ENCODE data around the gene RARG. TPM values are rescaled to one million over a fixed set of nuclear protein-coding genes. Genes with fewer than 3 reads are reported as not detected.

RARG gene
- total RNA-seq, 6 experiments from 2014 or later: 47.2 to 80.5 (median 71.0) TPM

- Mint-ChIP-seq H3K27me3 (ENCODE audit: insufficient read depth) (peaks cover 6% of the 10 kb centered on the region), H3K36me3 (ENCODE audit: low read depth) (no peaks in the 10 kb centered on the region; the same call in 1 of the 2 replicates), H3K4me3 (peak overlapping the region; percentile 90; the same call in 1 of the 2 replicates), H3K9me3 (no peaks in the 10 kb centered on the region), H3K27ac (no peak overlapping the region), H3K4me1 (ENCODE audit: low read depth) (peaks cover 39% of the 10 kb centered on the region)
- TF ChIP-seq CTCF (IDR thresholded peaks at IDR 0.05): peak; percentile 18; the same call in 1 of the 2 replicates
- no peak for DNase-seq
These were observed 1.7 kb upstream of the RARG start for GRCh38 chr12:53233671-53234121.

- no peaks in the 10 kb centered on the region; the same call in 1 of the 2 replicates for H3K36me3 Mint-ChIP-seq (ENCODE audit: low read depth)
- TF ChIP-seq CTCF (IDR thresholded peaks at IDR 0.05): no peak; the same call in 1 of the 2 replicates
- H3K27me3 Mint-ChIP-seq (ENCODE audit: insufficient read depth): peaks cover 6% of the 10 kb centered on the region
- peak overlapping the region; percentile 90 for H3K4me3 Mint-ChIP-seq
- peak overlapping the region; percentile 58 for H3K27ac Mint-ChIP-seq
- peaks cover 44% of the 10 kb centered on the region for H3K4me1 Mint-ChIP-seq (ENCODE audit: low read depth)
- no peaks in the 10 kb centered on the region for H3K9me3 Mint-ChIP-seq
- no peak for DNase-seq
These were observed 845 bp upstream of the RARG start for GRCh38 chr12:53232646-53233461.

GRCh38 chr12:53231671-53231920, 413 bp downstream of the RARG start:
- H3K27ac Mint-ChIP-seq: peak overlapping the region; percentile 63
- peak; percentile 26; the same call in 1 of the 2 replicates for TF ChIP-seq CTCF (IDR thresholded peaks at IDR 0.05)
- no peaks in the 10 kb centered on the region; the same call in 1 of the 2 replicates for H3K36me3 Mint-ChIP-seq (ENCODE audit: low read depth)
- no peaks in the 10 kb centered on the region for H3K9me3 Mint-ChIP-seq
- H3K27me3 Mint-ChIP-seq (ENCODE audit: insufficient read depth): peaks cover 6% of the 10 kb centered on the region
- DNase-seq: no peak
- peak overlapping the region; percentile 91 for H3K4me3 Mint-ChIP-seq
- H3K4me1 Mint-ChIP-seq (ENCODE audit: low read depth): peaks cover 44% of the 10 kb centered on the region

GRCh38 chr12:53230108-53230845, 1.7 kb downstream of the RARG start:
- Mint-ChIP-seq H3K27me3 (ENCODE audit: insufficient read depth) (peaks cover 3% of the 10 kb centered on the region), H3K27ac (no peak overlapping the region)

GRCh38 chr12:53229454-53229853, 2.6 kb downstream of the RARG start:
- Mint-ChIP-seq H3K27ac (no peak overlapping the region; the same call in 1 of the 2 replicates), H3K4me3 (no peak overlapping the region), H3K9me3 (no peaks in the 10 kb centered on the region), H3K27me3 (ENCODE audit: insufficient read depth) (peaks cover 1% of the 10 kb centered on the region), H3K36me3 (ENCODE audit: low read depth) (no peaks in the 10 kb centered on the region; the same call in 1 of the 2 replicates), H3K4me1 (ENCODE audit: low read depth) (peaks cover 61% of the 10 kb centered on the region)
- TF ChIP-seq CTCF (IDR thresholded peaks at IDR 0.05): no peak
- no peak for DNase-seq

More at GRCh38 chr12:53230108-53230845, 1.7 kb downstream of the RARG start:
- H3K4me1 Mint-ChIP-seq (ENCODE audit: low read depth): peaks cover 52% of the 10 kb centered on the region
- no peaks in the 10 kb centered on the region for H3K9me3 Mint-ChIP-seq
- peak overlapping the region; percentile 33; the same call in 1 of the 2 replicates for H3K4me3 Mint-ChIP-seq
- TF ChIP-seq CTCF (IDR thresholded peaks at IDR 0.05): no peak
- no peak for DNase-seq
- H3K36me3 Mint-ChIP-seq (ENCODE audit: low read depth): no peaks in the 10 kb centered on the region; the same call in 1 of the 2 replicates
